HepG2 (cell line): ENCODE measurements around the gene FURIN. TPM values are rescaled to one million over a fixed set of nuclear protein-coding genes. Genes with fewer than 3 reads are reported as not detected.

Experiments used
- ATAC-seq: fragments of 200-7000 bp; cut with Tn5 transposase; 3 replicates; pipeline ENCODE4 v1.9.1; 2020; ENCODE audit warnings: mild to moderate bottlenecking, moderate library complexity
- BruUV-seq: library from RNA; stranded (reverse); fragments of 400-500 nt; replicated peaks from 2 replicates; lab custom pipeline; 2021; lab: Mats Ljungman, UMichigan
- CTCF ChIA-PET: fragments of 300-600 bp; formaldehyde crosslinking; extraction: SDS; loops from one replicate; lab custom pipeline; 2021; ENCODE audit warnings: low total read pairs, inconsistent platforms, low intra/inter-chr PET ratio; lab: Yijun Ruan, JAX
- POLR2A ChIA-PET: fragments of 350-600 bp; sonication (Branson Sonifier 250); formaldehyde crosslinking; loops from one replicate; lab custom pipeline; 2020; ENCODE audit warnings: antibody characterized with exemption, inconsistent platforms; lab: Yijun Ruan, JAX
- DNase-seq: peaks from one replicate; pipeline ENCODE4 v3.0.0-alpha.2; 2015; ENCODE audit warnings: low spot score
- FAIRE-seq: peaks from 3 replicates; lab custom pipeline; 2011; peaks lifted over from hg19 to GRCh38; lab: Jason Lieb, UNC
- H2AFZ ChIP-seq: one replicate; pipeline ENCODE4 v1.6.1; 2011; ENCODE audit warnings: low read length, inconsistent platforms
- H3K27ac ChIP-seq: fragments of 300-600 bp; 3 replicates; pipeline ENCODE4 v1.8.0; 2011; ENCODE audit warnings: mixed run types, mild to moderate bottlenecking, mixed read lengths, low read length, inconsistent platforms; ENCODE audit not compliant: insufficient read depth; ENCODE audit errors: extremely low read length
- H3K27me3 ChIP-seq, 2 experiments: fragments of 200-600 bp in 1 of 2; 2 replicates in 1 of 2; 3 replicates in 1 of 2; pipeline versions ENCODE4 v1.6.0 to v1.8.0; 2011; ENCODE audit warnings: low read length in 2 of 2, mild to moderate bottlenecking in 2 of 2, moderate library complexity in 2 of 2, inconsistent platforms in 1 of 2; ENCODE audit not compliant: insufficient read depth in 2 of 2, control insufficient read depth in 1 of 2
- H3K36me3 ChIP-seq, 2 experiments: fragments of 200-600 bp in 1 of 2; replicated peaks in 1 of 2; 2 replicates in 1 of 2; 3 replicates in 1 of 2; pipeline versions ENCODE4 v1.5.1 to v1.8.0; 2011; ENCODE audit warnings: low read length in 2 of 2, inconsistent platforms in 1 of 2; ENCODE audit not compliant: insufficient read depth in 2 of 2, control insufficient read depth in 1 of 2
- H3K4me1 ChIP-seq: 2 replicates; pipeline ENCODE4 v1.5.1; 2012; ENCODE audit warnings: low read length, inconsistent platforms; ENCODE audit not compliant: insufficient read depth
- H3K4me2 ChIP-seq: 2 replicates; pipeline ENCODE4 v1.6.0; 2011; ENCODE audit warnings: low read depth, low read length, inconsistent platforms
- H3K4me3 ChIP-seq, 3 experiments: fragments of 200-600 bp in 1 of 3; sonication (generic), shearing (Covaris generic) in 1 of 3; replicated peaks in 1 of 3; 2 replicates each; pipeline ENCODE4 v1.5.1; 2011 to 2016; ENCODE audit warnings: low read length in 3 of 3, inconsistent platforms in 2 of 3, low read depth in 2 of 3, mild to moderate bottlenecking in 2 of 3, control low read depth in 1 of 3, mixed read lengths in 1 of 3; ENCODE audit not compliant: insufficient read depth in 1 of 3
- H3K79me2 ChIP-seq: one replicate; pipeline ENCODE4 v1.6.1; 2011; ENCODE audit warnings: low read length, inconsistent platforms; ENCODE audit not compliant: insufficient read depth
- H3K9ac ChIP-seq: 2 replicates; pipeline ENCODE4 v1.6.0; 2011; ENCODE audit warnings: mild to moderate bottlenecking, low read depth, low read length, inconsistent platforms; ENCODE audit not compliant: insufficient read depth
- H3K9me3 ChIP-seq: 2 replicates; pipeline ENCODE4 v1.5.1; 2012; ENCODE audit warnings: mild to moderate bottlenecking, low read length
- H4K20me1 ChIP-seq: 2 replicates; pipeline ENCODE4 v1.6.0; 2011; ENCODE audit warnings: inconsistent platforms, mild to moderate bottlenecking, low read length, moderate library complexity; ENCODE audit not compliant: insufficient read depth
- BCL6 ChIP-seq: IDR thresholded peaks from 2 replicates; pipeline ENCODE4 v1.6.1; 2016; ENCODE audit warnings: missing genetic modification reagents, missing compliant biosample characterization
- GATAD2A ChIP-seq: IDR thresholded peaks from 2 replicates; pipeline ENCODE4 v1.6.1; 2016
- KAT7 ChIP-seq: IDR thresholded peaks from 2 replicates; pipeline ENCODE4 v1.6.1; 2018; ENCODE audit warnings: borderline replicate concordance, missing compliant biosample characterization
- PAX8 ChIP-seq: sonication (generic); formaldehyde crosslinking; IDR thresholded peaks from 2 replicates; pipeline ENCODE4 v1.8.0; 2022; ENCODE audit warnings: mild to moderate bottlenecking, missing genetic modification reagents, borderline replicate concordance
- REL ChIP-seq: sonication (generic); formaldehyde crosslinking; conservative IDR thresholded peaks from 2 replicates; pipeline ENCODE4 v1.8.0; 2022; ENCODE audit warnings: mild to moderate bottlenecking, missing genetic modification reagents, moderate library complexity
- TEAD3 ChIP-seq: optimal IDR thresholded peaks from 2 replicates; pipeline ENCODE3; 2016; ENCODE audit warnings: borderline replicate concordance
- ZBTB1 ChIP-seq: sonication (generic); formaldehyde crosslinking; IDR thresholded peaks from 2 replicates; pipeline ENCODE4 v1.4.0; 2020; ENCODE audit warnings: missing genetic modification reagents, borderline replicate concordance
- WGBS: methylation state at CpG from one replicate; pipeline ENCODE4 v1.1.6; 2017; ENCODE audit warnings: low lambda C conversion rate; 5-methylcytosine and 5-hydroxymethylcytosine counted together
- in situ Hi-C: cut with HindIII; loops from 2 replicates; pipeline ENCODE4 v1.10.0; 2017; ENCODE audit warnings: low pct_unique_long_range_greater_than_20kb; ENCODE audit not compliant: extremely low pct_ligation_motif_present
- intact Hi-C: fragments of 100-400 bp; cut with micrococcal nuclease; formaldehyde crosslinking; loops from one replicate; pipeline ENCODE4 v1.10.0; 2022; ENCODE audit not compliant: unreplicated experiment
- polyA plus RNA-seq, 8 experiments: library from polyadenylated mRNA; depleted of rRNA in 3 of 8; stranded (reverse) in 7 of 8; unstranded in 1 of 8; fragments of >200 nt; fragmentation: Illumina TruSeq in 4 of 8; extraction: Trizol in 4 of 8; gene quantifications; 2 replicates each; pipeline versions ENCODE4 v1.2.1 to v1.2.3, GENCODE V29; 2011 to 2016; ENCODE audit warnings: low read depth in 4 of 8, missing spikeins in 1 of 8, mixed read lengths in 1 of 8; ENCODE audit not compliant: insufficient read depth in 1 of 8
- total RNA-seq, 5 experiments: library from RNA; depleted of rRNA; stranded (reverse); fragments of >200 nt; fragmentation: Illumina TruSeq; extraction: Trizol; gene quantifications; 2 replicates each; pipeline ENCODE4 v1.2.3, GENCODE V29; 2016; ENCODE audit warnings: low read depth in 1 of 5
- TF ChIP-seq, protein P1 (sequence below): IDR thresholded peaks from 2 replicates; pipeline ENCODE4 v1.6.1; 2016; ENCODE audit warnings: mild to moderate bottlenecking
- TF ChIP-seq, protein P2 (sequence below), 2 experiments: fragments of 450-650 bp in 1 of 2; sonication (generic) in 1 of 2; formaldehyde crosslinking in 1 of 2; IDR thresholded peaks; 2 replicates each; pipeline versions ENCODE4 v1.6.1 to v1.8.0; 2016 to 2022; ENCODE audit warnings: antibody characterized with exemption in 1 of 2, mild to moderate bottlenecking in 1 of 2, missing genetic modification reagents in 1 of 2
- TF ChIP-seq, protein P3 (sequence below): sonication (generic); formaldehyde crosslinking; IDR thresholded peaks from 2 replicates; pipeline ENCODE4 v1.4.0; 2020; ENCODE audit warnings: low read depth, mild to moderate bottlenecking, missing genetic modification reagents
- TF ChIP-seq, protein P4 (sequence below): sonication (generic); formaldehyde crosslinking; IDR thresholded peaks from 2 replicates; pipeline ENCODE4 v1.4.0; 2020; ENCODE audit warnings: missing genetic modification reagents

The FURIN gene
- total and polyA plus RNA-seq, 2 of the 13 experiments (the other 11 are each of a cell fraction or from before 2014, with no cell fraction given) = 15.2 to 17.4 TPM

DNA sequence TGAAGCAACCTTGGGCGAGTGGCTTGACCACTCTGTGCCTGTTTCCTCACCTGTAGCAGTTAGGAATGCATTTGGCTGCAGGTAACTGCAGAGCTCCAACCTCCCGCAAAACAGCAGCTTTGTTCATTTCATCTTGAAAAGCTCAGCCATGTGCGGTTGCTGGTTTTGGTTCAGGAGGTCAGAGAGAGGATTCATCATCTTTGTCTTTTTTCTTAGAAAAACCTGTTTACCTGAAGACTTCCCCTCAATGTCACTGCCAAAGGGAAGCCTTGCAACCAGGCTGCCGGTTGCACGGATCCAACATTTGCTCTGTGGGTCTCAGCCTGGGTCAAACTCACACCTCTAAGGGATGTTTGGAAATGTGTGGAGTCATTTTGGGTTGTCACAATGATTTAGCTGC lies 16.4 kb upstream of the FURIN start:
- FAIRE-seq (no peak), ATAC-seq (no peak), DNase-seq (no peak)
- H4K20me1 ChIP-seq = no peaks in the 10 kb centered on the region
- in situ Hi-C loops = no loop called here
- no peak overlapping the region for H3K27ac ChIP-seq
- H2AFZ ChIP-seq = no peak overlapping the region
- no peaks in the 10 kb centered on the region for H3K79me2 ChIP-seq
- H3K4me1 ChIP-seq = peaks cover 23% of the 10 kb centered on the region
- no peaks in the 10 kb centered on the region for H3K9me3 ChIP-seq
- ChIA-PET POLR2A (interaction anchor here (0.6 kb wide), 1 partner anchor 13 kb away, joined by 3 read pairs; no protein-coding TSS in a partner anchor), CTCF (no interaction called here)
- peaks cover 2 to 16% of the 10 kb centered on the region in 2 experiments; a peak in 4 of 5 replicates for H3K27me3 ChIP-seq
- no peaks in the 10 kb centered on the region for H3K36me3 ChIP-seq
- TF ChIP-seq PAX8 (CRISPR knock-in tag) (no peak), BCL6 (no peak), ZBTB1 (CRISPR knock-in tag) (no peak), GATAD2A (CRISPR knock-in tag) (no peak), TEAD3 (CRISPR knock-in tag) (no peak), REL (no peak), KAT7 (CRISPR knock-in tag) (no peak)
- TF ChIP-seq, protein P1, sequence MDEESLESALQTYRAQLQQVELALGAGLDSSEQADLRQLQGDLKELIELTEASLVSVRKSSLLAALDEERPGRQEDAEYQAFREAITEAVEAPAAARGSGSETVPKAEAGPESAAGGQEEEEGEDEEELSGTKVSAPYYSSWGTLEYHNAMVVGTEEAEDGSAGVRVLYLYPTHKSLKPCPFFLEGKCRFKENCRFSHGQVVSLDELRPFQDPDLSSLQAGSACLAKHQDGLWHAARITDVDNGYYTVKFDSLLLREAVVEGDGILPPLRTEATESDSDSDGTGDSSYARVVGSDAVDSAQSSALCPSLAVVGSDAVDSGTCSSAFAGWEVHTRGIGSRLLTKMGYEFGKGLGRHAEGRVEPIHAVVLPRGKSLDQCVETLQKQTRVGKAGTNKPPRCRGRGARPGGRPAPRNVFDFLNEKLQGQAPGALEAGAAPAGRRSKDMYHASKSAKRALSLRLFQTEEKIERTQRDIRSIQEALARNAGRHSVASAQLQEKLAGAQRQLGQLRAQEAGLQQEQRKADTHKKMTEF (CRISPR knock-in tag) = no peak
- TF ChIP-seq, protein P2, sequence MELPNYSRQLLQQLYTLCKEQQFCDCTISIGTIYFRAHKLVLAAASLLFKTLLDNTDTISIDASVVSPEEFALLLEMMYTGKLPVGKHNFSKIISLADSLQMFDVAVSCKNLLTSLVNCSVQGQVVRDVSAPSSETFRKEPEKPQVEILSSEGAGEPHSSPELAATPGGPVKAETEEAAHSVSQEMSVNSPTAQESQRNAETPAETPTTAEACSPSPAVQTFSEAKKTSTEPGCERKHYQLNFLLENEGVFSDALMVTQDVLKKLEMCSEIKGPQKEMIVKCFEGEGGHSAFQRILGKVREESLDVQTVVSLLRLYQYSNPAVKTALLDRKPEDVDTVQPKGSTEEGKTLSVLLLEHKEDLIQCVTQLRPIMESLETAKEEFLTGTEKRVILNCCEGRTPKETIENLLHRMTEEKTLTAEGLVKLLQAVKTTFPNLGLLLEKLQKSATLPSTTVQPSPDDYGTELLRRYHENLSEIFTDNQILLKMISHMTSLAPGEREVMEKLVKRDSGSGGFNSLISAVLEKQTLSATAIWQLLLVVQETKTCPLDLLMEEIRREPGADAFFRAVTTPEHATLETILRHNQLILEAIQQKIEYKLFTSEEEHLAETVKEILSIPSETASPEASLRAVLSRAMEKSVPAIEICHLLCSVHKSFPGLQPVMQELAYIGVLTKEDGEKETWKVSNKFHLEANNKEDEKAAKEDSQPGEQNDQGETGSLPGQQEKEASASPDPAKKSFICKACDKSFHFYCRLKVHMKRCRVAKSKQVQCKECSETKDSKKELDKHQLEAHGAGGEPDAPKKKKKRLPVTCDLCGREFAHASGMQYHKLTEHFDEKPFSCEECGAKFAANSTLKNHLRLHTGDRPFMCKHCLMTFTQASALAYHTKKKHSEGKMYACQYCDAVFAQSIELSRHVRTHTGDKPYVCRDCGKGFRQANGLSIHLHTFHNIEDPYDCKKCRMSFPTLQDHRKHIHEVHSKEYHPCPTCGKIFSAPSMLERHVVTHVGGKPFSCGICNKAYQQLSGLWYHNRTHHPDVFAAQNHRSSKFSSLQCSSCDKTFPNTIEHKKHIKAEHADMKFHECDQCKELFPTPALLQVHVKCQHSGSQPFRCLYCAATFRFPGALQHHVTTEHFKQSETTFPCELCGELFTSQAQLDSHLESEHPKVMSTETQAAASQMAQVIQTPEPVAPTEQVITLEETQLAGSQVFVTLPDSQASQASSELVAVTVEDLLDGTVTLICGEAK (IDR thresholded peaks at IDR 0.05) = no peak
- TF ChIP-seq, protein P2 (CRISPR knock-in tag; IDR thresholded peaks at IDR 0.05) = no peak
- TF ChIP-seq, protein P3, sequence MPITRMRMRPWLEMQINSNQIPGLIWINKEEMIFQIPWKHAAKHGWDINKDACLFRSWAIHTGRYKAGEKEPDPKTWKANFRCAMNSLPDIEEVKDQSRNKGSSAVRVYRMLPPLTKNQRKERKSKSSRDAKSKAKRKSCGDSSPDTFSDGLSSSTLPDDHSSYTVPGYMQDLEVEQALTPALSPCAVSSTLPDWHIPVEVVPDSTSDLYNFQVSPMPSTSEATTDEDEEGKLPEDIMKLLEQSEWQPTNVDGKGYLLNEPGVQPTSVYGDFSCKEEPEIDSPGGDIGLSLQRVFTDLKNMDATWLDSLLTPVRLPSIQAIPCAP (CRISPR knock-in tag) = no peak
- TF ChIP-seq, protein P4, sequence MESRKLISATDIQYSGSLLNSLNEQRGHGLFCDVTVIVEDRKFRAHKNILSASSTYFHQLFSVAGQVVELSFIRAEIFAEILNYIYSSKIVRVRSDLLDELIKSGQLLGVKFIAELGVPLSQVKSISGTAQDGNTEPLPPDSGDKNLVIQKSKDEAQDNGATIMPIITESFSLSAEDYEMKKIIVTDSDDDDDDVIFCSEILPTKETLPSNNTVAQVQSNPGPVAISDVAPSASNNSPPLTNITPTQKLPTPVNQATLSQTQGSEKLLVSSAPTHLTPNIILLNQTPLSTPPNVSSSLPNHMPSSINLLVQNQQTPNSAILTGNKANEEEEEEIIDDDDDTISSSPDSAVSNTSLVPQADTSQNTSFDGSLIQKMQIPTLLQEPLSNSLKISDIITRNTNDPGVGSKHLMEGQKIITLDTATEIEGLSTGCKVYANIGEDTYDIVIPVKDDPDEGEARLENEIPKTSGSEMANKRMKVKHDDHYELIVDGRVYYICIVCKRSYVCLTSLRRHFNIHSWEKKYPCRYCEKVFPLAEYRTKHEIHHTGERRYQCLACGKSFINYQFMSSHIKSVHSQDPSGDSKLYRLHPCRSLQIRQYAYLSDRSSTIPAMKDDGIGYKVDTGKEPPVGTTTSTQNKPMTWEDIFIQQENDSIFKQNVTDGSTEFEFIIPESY (CRISPR knock-in tag) = no peak
- no peak overlapping the region for H3K9ac ChIP-seq
- no TSS peak for BruUV-seq
- H3K4me3 ChIP-seq = no peak overlapping the region
- WGBS = 11% methylated on average over 5 of the region's 5 CpGs
- no peak overlapping the region for H3K4me2 ChIP-seq
- intact Hi-C loops = no loop called here
